GM23338 (cell line): ENCODE data around the gene ATP6V1E1. TPM values are rescaled to one million over a fixed set of nuclear protein-coding genes. Genes with fewer than 3 reads are reported as not detected.

Experiments
- ATAC-seq: fragments of 200-7000 bp; cut with Tn5 transposase; 3 replicates; pipeline ENCODE4 v1.9.1; 2020
- DNase-seq: peaks from one replicate; pipeline ENCODE4 v3.0.0-alpha.2; 2015; ENCODE audit warnings: low spot score
- H2AFZ ChIP-seq: fragments of 200-600 bp; sonication (generic); 2 replicates; pipeline ENCODE4 v1.8.0; 2016; ENCODE audit warnings: antibody characterized with exemption, mild to moderate bottlenecking, moderate library complexity
- H3F3A ChIP-seq: fragments of 200-600 bp; sonication (generic); replicated peaks from 2 replicates; pipeline ENCODE4 v1.8.0; 2017; ENCODE audit warnings: antibody characterized with exemption, mixed run types, low read depth
- H3K27ac ChIP-seq: fragments of 200-600 bp; sonication (generic); 2 replicates; pipeline ENCODE4 v1.6.1; 2016; ENCODE audit warnings: low read depth
- H3K27me3 ChIP-seq: fragments of 200-600 bp; sonication (generic); 2 replicates; pipeline ENCODE4 v1.8.0; 2016; ENCODE audit warnings: mild to moderate bottlenecking, mixed run types, moderate library complexity; ENCODE audit not compliant: insufficient read depth
- H3K36me3 ChIP-seq: fragments of 200-600 bp; sonication (generic); 2 replicates; pipeline ENCODE4 v1.8.0; 2016; ENCODE audit warnings: mild to moderate bottlenecking; ENCODE audit not compliant: insufficient read depth
- H3K4me1 ChIP-seq: fragments of 200-600 bp; sonication (generic); 2 replicates; pipeline ENCODE4 v1.8.0; 2016; ENCODE audit warnings: mild to moderate bottlenecking, moderate library complexity; ENCODE audit not compliant: insufficient read depth
- H3K4me2 ChIP-seq: fragments of 200-600 bp; sonication (generic); 2 replicates; pipeline ENCODE4 v1.7.1; 2017; ENCODE audit warnings: mixed run types
- H3K4me3 ChIP-seq: fragments of 200-600 bp; sonication (generic); 2 replicates; pipeline ENCODE4 v1.6.1; 2016; ENCODE audit warnings: mixed run types
- H3K79me2 ChIP-seq: fragments of 200-600 bp; sonication (generic); replicated peaks from 2 replicates; pipeline ENCODE4 v1.8.0; 2017; ENCODE audit warnings: mild to moderate bottlenecking; ENCODE audit not compliant: insufficient read depth
- H3K9me2 ChIP-seq: fragments of 200-600 bp; sonication (generic); 2 replicates; pipeline ENCODE4 v1.8.0; 2017; ENCODE audit not compliant: insufficient read depth
- H4K20me1 ChIP-seq: fragments of 200-600 bp; sonication (generic); replicated peaks from 2 replicates; pipeline ENCODE4 v1.8.0; 2017; ENCODE audit warnings: mild to moderate bottlenecking; ENCODE audit not compliant: insufficient read depth
- H3K27ac Mint-ChIP-seq: 2 replicates; pipeline ENCODE4 v1.8.0; 2020; ENCODE audit warnings: inconsistent platforms, mild to moderate bottlenecking, moderate library complexity, mixed read lengths
- H3K27me3 Mint-ChIP-seq: 3 replicates; pipeline ENCODE4 v1.8.0; 2022; ENCODE audit warnings: low read depth, mild to moderate bottlenecking, moderate library complexity, mixed read lengths, inconsistent platforms; ENCODE audit not compliant: insufficient read depth, poor library complexity
- H3K36me3 Mint-ChIP-seq: 3 replicates; pipeline ENCODE4 v1.8.0; 2021; ENCODE audit warnings: low read depth, mild to moderate bottlenecking, inconsistent platforms, moderate library complexity, mixed read lengths
- H3K4me1 Mint-ChIP-seq: 3 replicates; pipeline ENCODE4 v1.8.0; 2020; ENCODE audit warnings: mild to moderate bottlenecking, inconsistent platforms, mixed read lengths
- H3K4me3 Mint-ChIP-seq: 3 replicates; pipeline ENCODE4 v1.8.0; 2021; ENCODE audit warnings: moderate library complexity, mild to moderate bottlenecking, inconsistent platforms, mixed read lengths
- H3K9me3 Mint-ChIP-seq: 3 replicates; pipeline ENCODE4 v1.8.0; 2020; ENCODE audit warnings: moderate library complexity, mild to moderate bottlenecking, inconsistent platforms, mixed read lengths
- CREB1 ChIP-seq: fragments of 250-450 bp; sonication (Bioruptor Pico); IDR thresholded peaks from 2 replicates; pipeline ENCODE4 v1.5.0; 2020; ENCODE audit warnings: low read depth, mild to moderate bottlenecking, moderate library complexity
- NANOG ChIP-seq: IDR thresholded peaks from 2 replicates; pipeline ENCODE4 v1.6.1; 2016; ENCODE audit warnings: antibody characterized with exemption, borderline replicate concordance
- POLR2AphosphoS5 ChIP-seq: IDR thresholded peaks from 2 replicates; pipeline ENCODE4 v1.6.1; 2016; ENCODE audit warnings: antibody characterized with exemption, low read depth
- polyA plus RNA-seq: library from polyadenylated mRNA; unstranded; fragments of >200 nt; fragmentation: Nextera tagmentation; extraction: Ambion mirVana; gene quantifications from 2 replicates; pipeline ENCODE4 v1.2.1, GENCODE V29; 2016
- total RNA-seq: library from RNA; depleted of rRNA; stranded (reverse); fragments of >200 nt; shearing (Covaris generic); gene quantifications from 2 replicates; pipeline ENCODE4 v1.2.3, GENCODE V29; 2014
- TF ChIP-seq, protein P1 (sequence below), 2 experiments: fragments of 200-600 bp in 1 of 2; sonication (generic) in 1 of 2; conservative IDR thresholded peaks; 2 replicates each; pipeline versions ENCODE4 v1.5.1 to v1.6.1; 2016 to 2017; ENCODE audit warnings: antibody characterized with exemption in 2 of 2, low read depth in 2 of 2, mild to moderate bottlenecking in 2 of 2, moderate library complexity in 1 of 2
- TF ChIP-seq, protein P2 (sequence below): IDR thresholded peaks from one replicate; pipeline ENCODE4 v1.6.1; 2018; ENCODE audit warnings: antibody characterized with exemption; ENCODE audit not compliant: unreplicated experiment
- TF ChIP-seq, protein P3 (sequence below): IDR thresholded peaks from 2 replicates; pipeline ENCODE4 v1.6.1; 2016; ENCODE audit warnings: antibody characterized with exemption
- TF ChIP-seq, protein P4 (sequence below): fragments of 250-450 bp; sonication (Bioruptor Pico); IDR thresholded peaks from 2 replicates; pipeline ENCODE4 v1.5.0; 2020; ENCODE audit warnings: mild to moderate bottlenecking, moderate library complexity

The ATP6V1E1 gene
- total and polyA plus RNA-seq, 2 experiments from 2014 or later, result 74.5 to 81.7 TPM

DNA sequence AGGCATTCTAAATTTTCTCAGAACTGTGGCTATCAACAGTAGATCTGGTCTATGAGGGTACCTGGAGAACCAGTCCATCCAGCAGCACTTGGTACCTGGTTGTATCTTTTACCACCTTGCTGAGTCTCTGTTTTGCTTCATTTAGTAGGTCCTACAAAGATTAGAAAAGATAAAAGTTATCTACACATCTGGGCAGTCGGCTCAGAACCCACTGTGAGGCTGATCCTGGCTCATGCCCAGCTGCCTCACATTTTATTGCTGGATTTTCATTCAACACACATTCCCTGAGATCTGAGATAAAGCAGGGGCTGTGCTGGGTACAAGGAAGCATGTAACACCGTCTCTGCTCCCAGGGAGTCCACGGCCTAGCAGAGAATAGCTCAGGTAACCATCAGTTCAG lies 27.5 kb downstream of the ATP6V1E1 start:
- Histone ChIP-seq H3K4me3 (no peak overlapping the region), H3K27ac (no peak overlapping the region), H3K9me2 (no peaks in the 10 kb centered on the region), H4K20me1 (peaks cover 8% of the 10 kb centered on the region), H3K27me3 (no peaks in the 10 kb centered on the region), H2AFZ (no peak overlapping the region), H3K4me1 (no peaks in the 10 kb centered on the region), H3K36me3 (peaks cover 36% of the 10 kb centered on the region), H3K4me2 (no peak overlapping the region), H3F3A (peaks cover 7% of the 10 kb centered on the region; the same call in 1 of the 2 replicates), H3K79me2 (peaks cover 2% of the 10 kb centered on the region; the same call in 1 of the 2 replicates)
- Mint-ChIP-seq H3K36me3 (peaks cover 40% of the 10 kb centered on the region), H3K9me3 (no peaks in the 10 kb centered on the region), H3K4me1 (no peaks in the 10 kb centered on the region), H3K4me3 (no peak overlapping the region), H3K27ac (no peak overlapping the region), H3K27me3 (no peaks in the 10 kb centered on the region)
- DNase-seq, result no peak
- ATAC-seq, result no peak
- TF ChIP-seq, protein P1, sequence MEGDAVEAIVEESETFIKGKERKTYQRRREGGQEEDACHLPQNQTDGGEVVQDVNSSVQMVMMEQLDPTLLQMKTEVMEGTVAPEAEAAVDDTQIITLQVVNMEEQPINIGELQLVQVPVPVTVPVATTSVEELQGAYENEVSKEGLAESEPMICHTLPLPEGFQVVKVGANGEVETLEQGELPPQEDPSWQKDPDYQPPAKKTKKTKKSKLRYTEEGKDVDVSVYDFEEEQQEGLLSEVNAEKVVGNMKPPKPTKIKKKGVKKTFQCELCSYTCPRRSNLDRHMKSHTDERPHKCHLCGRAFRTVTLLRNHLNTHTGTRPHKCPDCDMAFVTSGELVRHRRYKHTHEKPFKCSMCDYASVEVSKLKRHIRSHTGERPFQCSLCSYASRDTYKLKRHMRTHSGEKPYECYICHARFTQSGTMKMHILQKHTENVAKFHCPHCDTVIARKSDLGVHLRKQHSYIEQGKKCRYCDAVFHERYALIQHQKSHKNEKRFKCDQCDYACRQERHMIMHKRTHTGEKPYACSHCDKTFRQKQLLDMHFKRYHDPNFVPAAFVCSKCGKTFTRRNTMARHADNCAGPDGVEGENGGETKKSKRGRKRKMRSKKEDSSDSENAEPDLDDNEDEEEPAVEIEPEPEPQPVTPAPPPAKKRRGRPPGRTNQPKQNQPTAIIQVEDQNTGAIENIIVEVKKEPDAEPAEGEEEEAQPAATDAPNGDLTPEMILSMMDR (conservative IDR thresholded peaks at IDR 0.05; ENCODE audit: low read depth in 2 of 2), result no peak
- TF ChIP-seq, protein P2, sequence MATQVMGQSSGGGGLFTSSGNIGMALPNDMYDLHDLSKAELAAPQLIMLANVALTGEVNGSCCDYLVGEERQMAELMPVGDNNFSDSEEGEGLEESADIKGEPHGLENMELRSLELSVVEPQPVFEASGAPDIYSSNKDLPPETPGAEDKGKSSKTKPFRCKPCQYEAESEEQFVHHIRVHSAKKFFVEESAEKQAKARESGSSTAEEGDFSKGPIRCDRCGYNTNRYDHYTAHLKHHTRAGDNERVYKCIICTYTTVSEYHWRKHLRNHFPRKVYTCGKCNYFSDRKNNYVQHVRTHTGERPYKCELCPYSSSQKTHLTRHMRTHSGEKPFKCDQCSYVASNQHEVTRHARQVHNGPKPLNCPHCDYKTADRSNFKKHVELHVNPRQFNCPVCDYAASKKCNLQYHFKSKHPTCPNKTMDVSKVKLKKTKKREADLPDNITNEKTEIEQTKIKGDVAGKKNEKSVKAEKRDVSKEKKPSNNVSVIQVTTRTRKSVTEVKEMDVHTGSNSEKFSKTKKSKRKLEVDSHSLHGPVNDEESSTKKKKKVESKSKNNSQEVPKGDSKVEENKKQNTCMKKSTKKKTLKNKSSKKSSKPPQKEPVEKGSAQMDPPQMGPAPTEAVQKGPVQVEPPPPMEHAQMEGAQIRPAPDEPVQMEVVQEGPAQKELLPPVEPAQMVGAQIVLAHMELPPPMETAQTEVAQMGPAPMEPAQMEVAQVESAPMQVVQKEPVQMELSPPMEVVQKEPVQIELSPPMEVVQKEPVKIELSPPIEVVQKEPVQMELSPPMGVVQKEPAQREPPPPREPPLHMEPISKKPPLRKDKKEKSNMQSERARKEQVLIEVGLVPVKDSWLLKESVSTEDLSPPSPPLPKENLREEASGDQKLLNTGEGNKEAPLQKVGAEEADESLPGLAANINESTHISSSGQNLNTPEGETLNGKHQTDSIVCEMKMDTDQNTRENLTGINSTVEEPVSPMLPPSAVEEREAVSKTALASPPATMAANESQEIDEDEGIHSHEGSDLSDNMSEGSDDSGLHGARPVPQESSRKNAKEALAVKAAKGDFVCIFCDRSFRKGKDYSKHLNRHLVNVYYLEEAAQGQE, result no peak
- no peak for TF ChIP-seq NANOG
- no peak for TF ChIP-seq POLR2AphosphoS5
- TF ChIP-seq, protein P3, sequence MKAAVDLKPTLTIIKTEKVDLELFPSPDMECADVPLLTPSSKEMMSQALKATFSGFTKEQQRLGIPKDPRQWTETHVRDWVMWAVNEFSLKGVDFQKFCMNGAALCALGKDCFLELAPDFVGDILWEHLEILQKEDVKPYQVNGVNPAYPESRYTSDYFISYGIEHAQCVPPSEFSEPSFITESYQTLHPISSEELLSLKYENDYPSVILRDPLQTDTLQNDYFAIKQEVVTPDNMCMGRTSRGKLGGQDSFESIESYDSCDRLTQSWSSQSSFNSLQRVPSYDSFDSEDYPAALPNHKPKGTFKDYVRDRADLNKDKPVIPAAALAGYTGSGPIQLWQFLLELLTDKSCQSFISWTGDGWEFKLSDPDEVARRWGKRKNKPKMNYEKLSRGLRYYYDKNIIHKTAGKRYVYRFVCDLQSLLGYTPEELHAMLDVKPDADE, result no peak
- TF ChIP-seq CREB1, result no peak
- TF ChIP-seq, protein P4, sequence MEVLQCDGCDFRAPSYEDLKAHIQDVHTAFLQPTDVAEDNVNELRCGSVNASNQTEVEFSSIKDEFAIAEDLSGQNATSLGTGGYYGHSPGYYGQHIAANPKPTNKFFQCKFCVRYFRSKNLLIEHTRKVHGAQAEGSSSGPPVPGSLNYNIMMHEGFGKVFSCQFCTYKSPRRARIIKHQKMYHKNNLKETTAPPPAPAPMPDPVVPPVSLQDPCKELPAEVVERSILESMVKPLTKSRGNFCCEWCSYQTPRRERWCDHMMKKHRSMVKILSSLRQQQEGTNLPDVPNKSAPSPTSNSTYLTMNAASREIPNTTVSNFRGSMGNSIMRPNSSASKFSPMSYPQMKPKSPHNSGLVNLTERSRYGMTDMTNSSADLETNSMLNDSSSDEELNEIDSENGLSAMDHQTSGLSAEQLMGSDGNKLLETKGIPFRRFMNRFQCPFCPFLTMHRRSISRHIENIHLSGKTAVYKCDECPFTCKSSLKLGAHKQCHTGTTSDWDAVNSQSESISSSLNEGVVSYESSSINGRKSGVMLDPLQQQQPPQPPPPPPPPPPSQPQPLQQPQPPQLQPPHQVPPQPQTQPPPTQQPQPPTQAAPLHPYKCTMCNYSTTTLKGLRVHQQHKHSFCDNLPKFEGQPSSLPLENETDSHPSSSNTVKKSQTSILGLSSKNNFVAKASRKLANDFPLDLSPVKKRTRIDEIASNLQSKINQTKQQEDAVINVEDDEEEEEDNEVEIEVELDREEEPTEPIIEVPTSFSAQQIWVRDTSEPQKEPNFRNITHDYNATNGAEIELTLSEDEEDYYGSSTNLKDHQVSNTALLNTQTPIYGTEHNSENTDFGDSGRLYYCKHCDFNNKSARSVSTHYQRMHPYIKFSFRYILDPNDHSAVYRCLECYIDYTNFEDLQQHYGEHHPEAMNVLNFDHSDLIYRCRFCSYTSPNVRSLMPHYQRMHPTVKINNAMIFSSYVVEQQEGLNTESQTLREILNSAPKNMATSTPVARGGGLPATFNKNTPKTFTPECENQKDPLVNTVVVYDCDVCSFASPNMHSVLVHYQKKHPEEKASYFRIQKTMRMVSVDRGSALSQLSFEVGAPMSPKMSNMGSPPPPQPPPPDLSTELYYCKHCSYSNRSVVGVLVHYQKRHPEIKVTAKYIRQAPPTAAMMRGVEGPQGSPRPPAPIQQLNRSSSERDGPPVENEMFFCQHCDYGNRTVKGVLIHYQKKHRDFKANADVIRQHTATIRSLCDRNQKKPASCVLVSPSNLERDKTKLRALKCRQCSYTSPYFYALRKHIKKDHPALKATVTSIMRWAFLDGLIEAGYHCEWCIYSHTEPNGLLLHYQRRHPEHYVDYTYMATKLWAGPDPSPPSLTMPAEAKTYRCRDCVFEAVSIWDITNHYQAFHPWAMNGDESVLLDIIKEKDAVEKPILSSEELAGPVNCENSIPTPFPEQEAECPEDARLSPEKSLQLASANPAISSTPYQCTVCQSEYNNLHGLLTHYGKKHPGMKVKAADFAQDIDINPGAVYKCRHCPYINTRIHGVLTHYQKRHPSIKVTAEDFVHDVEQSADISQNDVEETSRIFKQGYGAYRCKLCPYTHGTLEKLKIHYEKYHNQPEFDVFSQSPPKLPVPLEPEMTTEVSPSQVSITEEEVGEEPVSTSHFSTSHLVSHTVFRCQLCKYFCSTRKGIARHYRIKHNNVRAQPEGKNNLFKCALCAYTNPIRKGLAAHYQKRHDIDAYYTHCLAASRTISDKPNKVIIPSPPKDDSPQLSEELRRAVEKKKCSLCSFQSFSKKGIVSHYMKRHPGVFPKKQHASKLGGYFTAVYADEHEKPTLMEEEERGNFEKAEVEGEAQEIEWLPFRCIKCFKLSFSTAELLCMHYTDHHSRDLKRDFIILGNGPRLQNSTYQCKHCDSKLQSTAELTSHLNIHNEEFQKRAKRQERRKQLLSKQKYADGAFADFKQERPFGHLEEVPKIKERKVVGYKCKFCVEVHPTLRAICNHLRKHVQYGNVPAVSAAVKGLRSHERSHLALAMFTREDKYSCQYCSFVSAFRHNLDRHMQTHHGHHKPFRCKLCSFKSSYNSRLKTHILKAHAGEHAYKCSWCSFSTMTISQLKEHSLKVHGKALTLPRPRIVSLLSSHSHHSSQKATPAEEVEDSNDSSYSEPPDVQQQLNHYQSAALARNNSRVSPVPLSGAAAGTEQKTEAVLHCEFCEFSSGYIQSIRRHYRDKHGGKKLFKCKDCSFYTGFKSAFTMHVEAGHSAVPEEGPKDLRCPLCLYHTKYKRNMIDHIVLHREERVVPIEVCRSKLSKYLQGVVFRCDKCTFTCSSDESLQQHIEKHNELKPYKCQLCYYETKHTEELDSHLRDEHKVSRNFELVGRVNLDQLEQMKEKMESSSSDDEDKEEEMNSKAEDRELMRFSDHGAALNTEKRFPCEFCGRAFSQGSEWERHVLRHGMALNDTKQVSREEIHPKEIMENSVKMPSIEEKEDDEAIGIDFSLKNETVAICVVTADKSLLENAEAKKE (CRISPR knock-in tag), result no peak
